HepG2 (cell line): ENCODE data around the gene LRRC3. TPM values are rescaled to one million over a fixed set of nuclear protein-coding genes. Genes with fewer than 3 reads are reported as not detected.

Experiments
- BRF2 ChIP-seq: sonication (generic); formaldehyde crosslinking; IDR thresholded peaks from 2 replicates; pipeline ENCODE4 v1.8.1; 2022; ENCODE audit warnings: mild to moderate bottlenecking, missing genetic modification reagents
- CBFB ChIP-seq: sonication (generic); formaldehyde crosslinking; IDR thresholded peaks from 2 replicates; pipeline ENCODE4 v1.4.0; 2020; ENCODE audit warnings: missing genetic modification reagents
- CEBPB ChIP-seq: IDR thresholded peaks from 2 replicates; pipeline ENCODE4 v1.6.1; 2011; ENCODE audit warnings: low read depth, low read length, improper control_type of control experiment, borderline replicate concordance
- GATAD2A ChIP-seq: IDR thresholded peaks from 2 replicates; pipeline ENCODE4 v1.6.1; 2016
- KLF6 ChIP-seq: IDR thresholded peaks from 2 replicates; pipeline ENCODE4 v1.8.0; 2016; ENCODE audit warnings: missing biosample characterization, missing genetic modification reagents
- MYPOP ChIP-seq: sonication (generic); formaldehyde crosslinking; IDR thresholded peaks from 2 replicates; pipeline ENCODE4 v1.8.1; 2023; ENCODE audit warnings: mild to moderate bottlenecking, moderate library complexity, missing genetic modification reagents
- NFIB ChIP-seq: sonication (generic); formaldehyde crosslinking; IDR thresholded peaks from 2 replicates; pipeline ENCODE4 v1.9.0; 2021; ENCODE audit warnings: missing genetic modification reagents, mild to moderate bottlenecking, borderline replicate concordance
- SNAPC4 ChIP-seq: sonication (generic); formaldehyde crosslinking; IDR thresholded peaks from 2 replicates; pipeline ENCODE4 v1.4.0; 2020; ENCODE audit warnings: mild to moderate bottlenecking, missing genetic modification reagents
- TP53 ChIP-seq: sonication (generic); formaldehyde crosslinking; conservative IDR thresholded peaks from 2 replicates; pipeline ENCODE4 v1.4.0; 2020; ENCODE audit warnings: missing genetic modification reagents
- ZBTB39 ChIP-seq: sonication (generic); formaldehyde crosslinking; IDR thresholded peaks from 2 replicates; pipeline ENCODE4 v1.5.0; 2020; ENCODE audit warnings: missing genetic modification reagents
- ZKSCAN8 ChIP-seq: IDR thresholded peaks from 2 replicates; pipeline ENCODE4 v1.6.1; 2016; ENCODE audit warnings: borderline replicate concordance, missing genetic modification reagents, missing compliant biosample characterization
- ZNF75D ChIP-seq: sonication (generic); formaldehyde crosslinking; IDR thresholded peaks from 2 replicates; pipeline ENCODE4 v1.8.1; 2023; ENCODE audit warnings: missing genetic modification reagents, mild to moderate bottlenecking, borderline replicate concordance
- ZNF761 ChIP-seq: sonication (generic); formaldehyde crosslinking; conservative IDR thresholded peaks from 2 replicates; pipeline ENCODE4 v1.4.0; 2020; ENCODE audit warnings: mild to moderate bottlenecking, missing genetic modification reagents
- ZNF788 ChIP-seq: sonication (generic); formaldehyde crosslinking; IDR thresholded peaks from 2 replicates; pipeline ENCODE4 v1.5.0; 2020; ENCODE audit warnings: mild to moderate bottlenecking, missing genetic modification reagents, borderline replicate concordance
- polyA plus RNA-seq, 8 experiments: library from polyadenylated mRNA; depleted of rRNA in 3 of 8; stranded (reverse) in 7 of 8; unstranded in 1 of 8; fragments of >200 nt; fragmentation: Illumina TruSeq in 4 of 8; extraction: Trizol in 4 of 8; gene quantifications; 2 replicates each; pipeline versions ENCODE4 v1.2.1 to v1.2.3, GENCODE V29; 2011 to 2016; ENCODE audit warnings: low read depth in 4 of 8, missing spikeins in 1 of 8, mixed read lengths in 1 of 8; ENCODE audit not compliant: insufficient read depth in 1 of 8
- total RNA-seq, 5 experiments: library from RNA; depleted of rRNA; stranded (reverse); fragments of >200 nt; fragmentation: Illumina TruSeq; extraction: Trizol; gene quantifications; 2 replicates each; pipeline ENCODE4 v1.2.3, GENCODE V29; 2016; ENCODE audit warnings: low read depth in 1 of 5
- TF ChIP-seq, protein P1 (sequence below): sonication (generic); formaldehyde crosslinking; IDR thresholded peaks from 2 replicates; pipeline ENCODE4 v1.4.0; 2020; ENCODE audit warnings: missing genetic modification reagents

LRRC3 gene
- total and polyA plus RNA-seq, 2 of the 13 experiments (the other 11 are each of a cell fraction or from before 2014, with no cell fraction given) = 4.8 to 16.5 TPM

- TF ChIP-seq CEBPB (peak; percentile 77), SNAPC4 (CRISPR knock-in tag) (no peak), NFIB (no peak), ZNF761 (CRISPR knock-in tag) (no peak), BRF2 (CRISPR knock-in tag) (no peak), ZNF788 (CRISPR knock-in tag) (no peak), ZKSCAN8 (CRISPR knock-in tag) (no peak), KLF6 (CRISPR knock-in tag) (no peak), ZNF75D (CRISPR knock-in tag) (no peak), ZBTB39 (CRISPR knock-in tag) (no peak), CBFB (CRISPR knock-in tag) (no peak), GATAD2A (CRISPR knock-in tag) (0 out of 2 replicates have a peak, but pooled peaks have one; percentile 6), TP53 (no peak), MYPOP (no peak)
- TF ChIP-seq, protein P1, sequence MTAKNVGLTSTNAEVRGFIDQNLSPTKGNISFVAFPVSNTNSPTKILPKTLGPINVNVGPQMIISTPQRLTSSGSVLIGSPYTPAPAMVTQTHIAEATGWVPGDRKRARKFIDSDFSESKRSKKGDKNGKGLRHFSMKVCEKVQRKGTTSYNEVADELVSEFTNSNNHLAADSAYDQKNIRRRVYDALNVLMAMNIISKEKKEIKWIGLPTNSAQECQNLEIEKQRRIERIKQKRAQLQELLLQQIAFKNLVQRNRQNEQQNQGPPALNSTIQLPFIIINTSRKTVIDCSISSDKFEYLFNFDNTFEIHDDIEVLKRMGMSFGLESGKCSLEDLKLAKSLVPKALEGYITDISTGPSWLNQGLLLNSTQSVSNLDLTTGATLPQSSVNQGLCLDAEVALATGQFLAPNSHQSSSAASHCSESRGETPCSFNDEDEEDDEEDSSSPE = 0 out of 2 replicates have a peak, but pooled peaks have one; percentile 9
These were observed 42.4 kb downstream of the LRRC3 start (continued) for GRCh38 chr21:44497703-44498126.
